Right lobe of liver (tissue), 6 donors: ENCODE data around the gene PSMA4. TPM values are rescaled to one million over a fixed set of nuclear protein-coding genes. Genes with fewer than 3 reads are reported as not detected.

Experiments used
- ATAC-seq, 4 donors: fragments of 200-7000 bp; cut with Tn5 transposase; one replicate each; pipeline ENCODE4 v1.9.1; 2020; ENCODE audit warnings: mild to moderate bottlenecking in 4 of 4, moderate library complexity in 4 of 4
- DNase-seq, 3 donors: peaks; one replicate each; pipeline ENCODE4 v3.0.0-alpha.2; 2020
- H3K27ac ChIP-seq, 3 donors: fragments of 200-600 bp; one replicate each; pipeline ENCODE4 v1.8.0; 2022
- H3K27me3 ChIP-seq, 2 donors: fragments of 200-600 bp; one replicate each; pipeline ENCODE4 v1.8.0; 2022
- H3K36me3 ChIP-seq, 4 donors: fragments of 200-600 bp; sonication (generic) in 1 of 4; one replicate each; pipeline versions ENCODE4 v1.5.1 to v1.8.0; 2017 to 2022; ENCODE audit warnings: control low read depth in 1 of 4
- H3K4me1 ChIP-seq, 4 donors: fragments of 200-600 bp; sonication (generic) in 1 of 4; one replicate each; pipeline versions ENCODE4 v1.5.1 to v1.8.0; 2017 to 2022; ENCODE audit warnings: control low read depth in 1 of 4
- H3K4me3 ChIP-seq, 3 donors: fragments of 200-600 bp; one replicate each; pipeline ENCODE4 v1.8.0; 2022
- H3K9me3 ChIP-seq, 4 donors: fragments of 200-600 bp; sonication (generic) in 1 of 4; one replicate each; pipeline versions ENCODE4 v1.5.1 to v1.8.0; 2017 to 2022; ENCODE audit warnings: control low read depth in 1 of 4
- POLR2A ChIP-seq: fragments of 450-650 bp; IDR thresholded peaks from one replicate; pipeline ENCODE4 v1.6.1; 2017; ENCODE audit warnings: antibody characterized with exemption, mild to moderate bottlenecking
- WGBS: methylation state at CpG from one replicate; pipeline ENCODE4 v1.1.6; 2018; ENCODE audit warnings: low coverage, low lambda C conversion rate; ENCODE audit not compliant: insufficient coverage; ENCODE audit errors: missing lambda C conversion rate; 5-methylcytosine and 5-hydroxymethylcytosine counted together
- intact Hi-C, 2 donors: fragments of 100-400 bp; cut with DNase I; formaldehyde crosslinking; loops; one replicate each; pipeline versions ENCODE4 v1.11.2 to v1.14.1; 2022
- total RNA-seq, 6 experiments: library from RNA; depleted of rRNA in 2 of 6; stranded (reverse); fragments of >200 nt in 2 of 6; fragmentation: NEBNext Ultra II Directional in 3 of 6; extraction: Animal tissue kit (Norgen Biotek cat#: 25700) in 3 of 6; gene quantifications; one replicate each; pipeline versions ENCODE4 v1.1.0 to v1.2.4, GENCODE V29; 2016 to 2023
- TF ChIP-seq, protein P1 (sequence below), 4 donors: fragments of 200-600 bp in 3 of 4; fragments of 450-650 bp in 1 of 4; IDR thresholded peaks; one replicate each; pipeline versions ENCODE4 v1.5.1 to v1.8.0; 2016 to 2022; ENCODE audit warnings: antibody characterized with exemption in 4 of 4, mild to moderate bottlenecking in 2 of 4
- donor health status: DM: no; HTN: yes; CAD: no.
- donor health status: DM: no; HTN: no; CAD: no.
- donor health status: DM: no; HTN: no; CAD: no.
- donor health status: DM: no; HTN: yes; CAD: no.
- donor health status: DM: no; HTN: yes; CAD: no.

The PSMA4 gene
- total RNA-seq, 6 experiments from 2014 or later: 66.1 to 147 (median 92.3) TPM

DNA sequence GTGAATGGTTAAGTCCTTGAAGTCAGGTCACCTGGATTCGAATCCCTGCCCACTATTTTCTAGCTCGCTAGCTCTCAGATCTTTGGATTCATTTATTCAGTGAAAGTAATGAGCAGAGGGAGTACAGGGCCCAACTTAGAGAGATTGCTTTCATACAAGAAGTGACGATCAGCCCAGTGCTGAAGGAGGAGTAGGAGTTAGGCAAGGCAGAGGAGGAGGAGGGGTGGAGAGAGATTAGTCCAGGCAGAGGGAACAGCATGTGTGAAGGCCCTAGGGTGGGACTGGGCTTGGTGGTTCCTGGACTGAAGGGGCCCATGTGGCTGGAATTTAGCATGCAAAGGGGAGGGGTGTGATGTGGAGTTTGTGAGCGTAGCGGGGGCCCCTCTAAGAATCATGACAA lies 21.2 kb downstream of the PSMA4 start:
- peaks cover 0 to 5% (median 0%) of the 10 kb centered on the region in 4 donors for H3K4me1 ChIP-seq
- intact Hi-C loops: no loop called here
- DNase-seq: no peak
- 89% methylated on average over 5 of the region's 5 CpGs for WGBS
- no peaks in the 10 kb centered on the region for H3K36me3 ChIP-seq
- no peak for ATAC-seq
- no peaks in the 10 kb centered on the region for H3K27me3 ChIP-seq
- no peak overlapping the region for H3K4me3 ChIP-seq
- no peaks in the 10 kb centered on the region for H3K9me3 ChIP-seq
- TF ChIP-seq POLR2A: no peak
- TF ChIP-seq, protein P1, sequence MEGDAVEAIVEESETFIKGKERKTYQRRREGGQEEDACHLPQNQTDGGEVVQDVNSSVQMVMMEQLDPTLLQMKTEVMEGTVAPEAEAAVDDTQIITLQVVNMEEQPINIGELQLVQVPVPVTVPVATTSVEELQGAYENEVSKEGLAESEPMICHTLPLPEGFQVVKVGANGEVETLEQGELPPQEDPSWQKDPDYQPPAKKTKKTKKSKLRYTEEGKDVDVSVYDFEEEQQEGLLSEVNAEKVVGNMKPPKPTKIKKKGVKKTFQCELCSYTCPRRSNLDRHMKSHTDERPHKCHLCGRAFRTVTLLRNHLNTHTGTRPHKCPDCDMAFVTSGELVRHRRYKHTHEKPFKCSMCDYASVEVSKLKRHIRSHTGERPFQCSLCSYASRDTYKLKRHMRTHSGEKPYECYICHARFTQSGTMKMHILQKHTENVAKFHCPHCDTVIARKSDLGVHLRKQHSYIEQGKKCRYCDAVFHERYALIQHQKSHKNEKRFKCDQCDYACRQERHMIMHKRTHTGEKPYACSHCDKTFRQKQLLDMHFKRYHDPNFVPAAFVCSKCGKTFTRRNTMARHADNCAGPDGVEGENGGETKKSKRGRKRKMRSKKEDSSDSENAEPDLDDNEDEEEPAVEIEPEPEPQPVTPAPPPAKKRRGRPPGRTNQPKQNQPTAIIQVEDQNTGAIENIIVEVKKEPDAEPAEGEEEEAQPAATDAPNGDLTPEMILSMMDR (IDR thresholded peaks at IDR 0.05): no peak
- no peak overlapping the region for H3K27ac ChIP-seq

DNA sequence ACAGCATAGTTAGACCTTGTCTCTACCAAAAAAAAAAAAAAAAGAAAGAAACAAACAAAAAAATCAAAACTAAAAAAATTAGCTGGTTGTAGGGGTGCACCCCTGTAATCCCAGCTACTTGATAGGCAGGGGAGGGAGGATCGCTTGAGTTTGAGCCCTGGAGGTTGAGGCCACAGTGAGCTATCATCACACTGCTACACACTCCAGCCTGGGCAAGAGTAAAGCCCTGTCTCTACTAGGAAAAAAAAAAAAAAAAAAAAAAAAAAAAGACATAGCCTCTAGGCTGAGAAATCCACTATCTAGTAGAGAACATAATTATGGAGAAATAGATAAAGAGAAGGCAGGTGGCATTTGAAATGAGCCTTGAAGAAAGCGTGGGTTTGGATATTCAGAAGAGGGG lies 22.8 kb downstream of the PSMA4 start:
- no peak overlapping the region for H3K4me3 ChIP-seq
- peaks cover 0 to 5% (median 0%) of the 10 kb centered on the region in 4 donors for H3K4me1 ChIP-seq
- H3K27ac ChIP-seq: no peak overlapping the region
- 92% methylated on average over 2 of the region's 2 CpGs for WGBS
- intact Hi-C loops: no loop called here
- no peaks in the 10 kb centered on the region for H3K9me3 ChIP-seq
- no peaks in the 10 kb centered on the region for H3K36me3 ChIP-seq
- DNase-seq (no peak), ATAC-seq (no peak)
- TF ChIP-seq, protein P1 (IDR thresholded peaks at IDR 0.05): no peak
- no peak for TF ChIP-seq POLR2A
- H3K27me3 ChIP-seq: no peaks in the 10 kb centered on the region

DNA sequence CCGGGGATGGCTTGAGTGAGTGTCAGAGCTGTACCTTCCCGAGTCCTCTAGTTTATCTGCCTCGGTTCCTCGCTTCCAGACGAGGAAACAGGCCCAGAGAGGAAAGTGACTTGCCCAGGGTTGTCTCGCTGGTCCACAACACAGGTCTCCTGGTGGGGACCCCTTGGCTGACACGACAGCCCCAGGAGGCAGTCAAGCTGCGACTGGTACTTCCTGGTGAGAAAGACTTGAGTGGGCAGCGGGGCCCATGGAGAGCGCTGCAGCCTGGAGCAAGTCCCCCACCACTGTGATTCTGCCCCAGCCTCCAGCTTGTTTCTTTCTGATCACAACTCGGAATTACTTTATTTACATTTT lies 24.5 kb downstream of the PSMA4 start:
- WGBS: 34% methylated on average over 8 of the region's 11 CpGs

DNA sequence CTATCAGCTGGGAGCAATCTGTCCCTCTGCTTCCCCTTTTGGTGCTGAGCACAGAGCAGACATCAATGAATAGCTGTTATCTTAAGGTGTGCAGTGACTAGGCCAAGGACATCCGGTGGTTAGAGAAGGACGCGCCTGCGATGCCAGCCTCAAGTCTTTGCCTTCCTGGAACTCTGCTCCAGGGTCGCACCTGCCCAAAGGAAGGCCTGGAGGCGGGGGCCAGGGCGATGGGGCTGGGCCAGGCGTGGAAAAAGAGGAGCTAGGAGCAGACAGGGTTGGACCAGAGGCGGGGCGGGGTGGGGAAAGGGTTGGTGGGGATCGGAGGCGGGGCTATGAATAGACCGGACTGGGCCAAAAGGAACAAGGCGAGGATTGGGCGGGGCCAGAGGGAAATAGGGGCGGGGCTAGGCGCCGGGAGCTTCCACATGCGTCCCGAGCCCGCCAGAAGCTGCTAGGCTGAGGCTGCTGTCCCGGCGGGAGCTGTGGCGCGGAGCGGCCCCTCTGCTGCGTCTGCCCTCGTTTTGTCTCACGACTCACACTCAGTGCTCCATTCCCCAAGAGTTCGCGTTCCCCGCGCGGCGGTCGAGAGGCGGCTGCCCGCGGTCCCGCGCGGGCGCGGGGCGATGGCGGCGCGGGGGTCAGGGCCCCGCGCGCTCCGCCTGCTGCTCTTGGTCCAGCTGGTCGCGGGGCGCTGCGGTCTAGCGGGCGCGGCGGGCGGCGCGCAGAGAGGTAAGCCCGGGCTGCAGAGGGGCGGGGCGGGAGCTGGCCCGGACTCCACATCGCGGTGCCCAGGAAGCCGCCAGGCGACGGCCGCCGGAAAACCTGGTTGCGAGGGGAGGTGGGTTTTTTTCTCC lies 25.1 kb downstream of the PSMA4 start, which contains the start of gene CHRNA5:
Gene CHRNA5, plus strand, starts transcription at position 424 of the 854 bp plus-strand sequence. Its CDS starts 200 bp downstream, at position 624.
- TF ChIP-seq, protein P1 (IDR thresholded peaks at IDR 0.05): no peak
- no peak for TF ChIP-seq POLR2A
- WGBS: 3% methylated on average over 16 of the region's 75 CpGs
- ATAC-seq (peak; percentile 91 to 99 (median 97)), DNase-seq (peak; percentile 63 to 83 (median 79))
- Histone ChIP-seq H3K27ac (no peak within 1 kb of the TSS), H3K4me3 (peak within 1 kb of the TSS; percentile 43 to 66 (median 45)), H3K9me3 (no peaks in the 10 kb centered on the region), H3K27me3 (no peaks in the 10 kb centered on the region), H3K4me1 (peaks cover 0 to 5% (median 0%) of the 10 kb centered on the region in 4 donors), H3K36me3 (no peaks in the 10 kb centered on the region)
- intact Hi-C loops: no loop called here

More for the DNA sequence above, 24.5 kb downstream of the PSMA4 start:
- TF ChIP-seq, protein P1 (IDR thresholded peaks at IDR 0.05): no peak
- no peak for TF ChIP-seq POLR2A
- no peaks in the 10 kb centered on the region for H3K36me3 ChIP-seq
- H3K9me3 ChIP-seq: no peaks in the 10 kb centered on the region
- H3K4me1 ChIP-seq: peaks cover 0 to 5% (median 0%) of the 10 kb centered on the region in 4 donors
- no peaks in the 10 kb centered on the region for H3K27me3 ChIP-seq
- ATAC-seq (no peak), DNase-seq (no peak)
- H3K4me3 ChIP-seq: no peak overlapping the region
- intact Hi-C loops: no loop called here
- no peak overlapping the region for H3K27ac ChIP-seq
